Measurements from ENCODE around the gene DPYD. TPM values are rescaled to one million over a fixed set of nuclear protein-coding genes. Genes with fewer than 3 reads are reported as not detected.

DPYD gene
- total and polyA plus RNA-seq, 11 donors: 2.6 to 38.4 (median 7.8) TPM

DNA sequence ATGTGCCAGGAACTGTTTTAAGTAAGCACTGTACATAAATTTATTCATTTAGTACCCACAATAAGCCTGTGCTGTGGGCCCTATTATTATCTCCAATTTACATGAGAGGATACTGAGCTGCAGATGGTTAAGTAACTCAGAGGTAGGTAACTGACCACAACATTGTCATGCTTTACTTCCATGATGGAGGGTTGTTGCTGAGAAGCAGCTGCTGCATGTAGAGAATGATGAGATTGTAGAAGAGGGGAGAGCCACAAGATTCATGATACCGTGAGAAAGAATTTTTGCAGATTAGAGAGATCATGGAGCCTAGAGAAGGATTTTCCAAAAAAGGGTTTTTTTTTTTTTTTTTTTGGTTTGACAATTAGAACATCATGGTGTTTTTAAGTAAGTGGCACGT lies 886.2 kb downstream of the DPYD start:
- Histone ChIP-seq H3K4me1 (no peaks in the 10 kb centered on the region), H3K27me3 (no peaks in the 10 kb centered on the region), H3K36me3 (no peaks in the 10 kb centered on the region), H3K27ac (no peak overlapping the region), H3K4me3 (no peak overlapping the region), H3K9me3 (peaks cover 0 to 26% (median 2%) of the 10 kb centered on the region in 12 donors)
- no peak for DNase-seq
- 67 to 77% (median 73%) methylated on average over 2 of the region's 2 CpGs for WGBS, 4 donors
- ATAC-seq: no peak
- no peak for TF ChIP-seq POLR2A (IDR thresholded peaks at IDR 0.05)
- TF ChIP-seq, protein P1, sequence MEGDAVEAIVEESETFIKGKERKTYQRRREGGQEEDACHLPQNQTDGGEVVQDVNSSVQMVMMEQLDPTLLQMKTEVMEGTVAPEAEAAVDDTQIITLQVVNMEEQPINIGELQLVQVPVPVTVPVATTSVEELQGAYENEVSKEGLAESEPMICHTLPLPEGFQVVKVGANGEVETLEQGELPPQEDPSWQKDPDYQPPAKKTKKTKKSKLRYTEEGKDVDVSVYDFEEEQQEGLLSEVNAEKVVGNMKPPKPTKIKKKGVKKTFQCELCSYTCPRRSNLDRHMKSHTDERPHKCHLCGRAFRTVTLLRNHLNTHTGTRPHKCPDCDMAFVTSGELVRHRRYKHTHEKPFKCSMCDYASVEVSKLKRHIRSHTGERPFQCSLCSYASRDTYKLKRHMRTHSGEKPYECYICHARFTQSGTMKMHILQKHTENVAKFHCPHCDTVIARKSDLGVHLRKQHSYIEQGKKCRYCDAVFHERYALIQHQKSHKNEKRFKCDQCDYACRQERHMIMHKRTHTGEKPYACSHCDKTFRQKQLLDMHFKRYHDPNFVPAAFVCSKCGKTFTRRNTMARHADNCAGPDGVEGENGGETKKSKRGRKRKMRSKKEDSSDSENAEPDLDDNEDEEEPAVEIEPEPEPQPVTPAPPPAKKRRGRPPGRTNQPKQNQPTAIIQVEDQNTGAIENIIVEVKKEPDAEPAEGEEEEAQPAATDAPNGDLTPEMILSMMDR (IDR thresholded peaks at IDR 0.05): no peak
- intact Hi-C loops (cut with DNase I): no loop called here

DNA sequence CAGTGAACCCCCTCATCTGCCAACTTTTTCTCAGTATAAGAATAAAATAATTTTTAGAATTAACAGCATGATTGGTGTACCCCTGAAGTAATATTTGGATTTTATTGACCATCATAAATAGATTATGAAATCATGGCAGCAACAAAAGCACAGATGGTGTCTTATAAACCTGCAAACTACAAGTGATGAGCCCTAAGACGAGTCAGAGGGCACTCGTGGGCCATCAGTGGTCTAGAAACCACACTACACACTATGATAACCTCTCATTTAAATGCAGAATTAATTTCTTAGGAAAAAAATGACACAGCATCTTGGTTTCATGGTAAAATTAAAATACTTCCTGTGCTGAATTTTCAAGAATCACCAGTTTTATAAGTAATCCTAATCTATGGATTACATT lies 886.9 kb downstream of the DPYD start:
- DNase-seq (no peak), ATAC-seq (no peak)
- TF ChIP-seq POLR2A (IDR thresholded peaks at IDR 0.05): no peak
- TF ChIP-seq, protein P1 (IDR thresholded peaks at IDR 0.05): no peak
- intact Hi-C loops (cut with DNase I): no loop called here
- H3K27me3 ChIP-seq: no peaks in the 10 kb centered on the region
- 56 to 63% (median 59%) methylated on average over 2 of the region's 2 CpGs for WGBS, 4 donors
- H3K9me3 ChIP-seq: peaks cover 0 to 21% (median 1%) of the 10 kb centered on the region in 12 donors
- H3K27ac ChIP-seq: no peak overlapping the region
- H3K4me1 ChIP-seq: no peaks in the 10 kb centered on the region
- H3K4me3 ChIP-seq: no peak overlapping the region
- no peaks in the 10 kb centered on the region for H3K36me3 ChIP-seq
